Endodermal cell (in vitro differentiated cells): ENCODE measurements around the gene NT5C. TPM values are rescaled to one million over a fixed set of nuclear protein-coding genes. Genes with fewer than 3 reads are reported as not detected.
A peak's percentile ranks its signal among the peaks of the same experiment; 100 is the strongest.
"Not testable (repeated sequence)": the region's sequence is repeated elsewhere in the genome, so short reads cannot be mapped to it uniquely, and the experiment has no call there.

Experiments used
- DNase-seq: peaks from one replicate; pipeline ENCODE4 v3.0.0-alpha.2; 2017
- H3K27ac ChIP-seq: 2 replicates; pipeline ENCODE4 v1.5.1; 2013; ENCODE audit warnings: mild to moderate bottlenecking, low read depth, low read length, moderate library complexity
- H3K27me3 ChIP-seq: 2 replicates; pipeline ENCODE4 v1.6.1; 2013; ENCODE audit warnings: mild to moderate bottlenecking, low read length, moderate library complexity; ENCODE audit not compliant: insufficient read depth, control insufficient read depth, poor library complexity, severe bottlenecking
- H3K36me3 ChIP-seq: 2 replicates; pipeline ENCODE4 v1.7.0; 2013; ENCODE audit warnings: mild to moderate bottlenecking, low read length, moderate library complexity; ENCODE audit not compliant: control insufficient read depth, insufficient read depth
- H3K4me1 ChIP-seq: one replicate; pipeline ENCODE4 v1.7.0; 2013; ENCODE audit warnings: low read length; ENCODE audit not compliant: control insufficient read depth, insufficient read depth
- H3K4me3 ChIP-seq: 2 replicates; pipeline ENCODE4 v1.5.1; 2013; ENCODE audit warnings: mild to moderate bottlenecking, low read length, moderate library complexity
- H3K9ac ChIP-seq: 2 replicates; pipeline ENCODE4 v1.6.1; 2013; ENCODE audit warnings: mild to moderate bottlenecking, low read length, moderate library complexity; ENCODE audit not compliant: poor library complexity, severe bottlenecking; ENCODE audit errors: extremely low read depth
- H3K9me3 ChIP-seq: 2 replicates; pipeline ENCODE4 v1.6.1; 2013; ENCODE audit warnings: mild to moderate bottlenecking, low read length, moderate library complexity; ENCODE audit not compliant: control insufficient read depth
- H3K27ac Mint-ChIP-seq: 2 replicates; pipeline ENCODE4 v1.8.0; 2020; ENCODE audit warnings: mixed read lengths
- H3K27me3 Mint-ChIP-seq: 2 replicates; pipeline ENCODE4 v1.8.0; 2021; ENCODE audit warnings: mild to moderate bottlenecking, mixed read lengths; ENCODE audit not compliant: insufficient read depth
- H3K36me3 Mint-ChIP-seq: 2 replicates; pipeline ENCODE4 v1.8.0; 2020; ENCODE audit warnings: low read depth, mixed read lengths
- H3K4me1 Mint-ChIP-seq: 2 replicates; pipeline ENCODE4 v1.8.0; 2020; ENCODE audit warnings: mixed read lengths
- H3K4me3 Mint-ChIP-seq: 2 replicates; pipeline ENCODE4 v1.8.0; 2020; ENCODE audit warnings: mild to moderate bottlenecking, moderate library complexity, mixed read lengths
- H3K9me3 Mint-ChIP-seq: 2 replicates; pipeline ENCODE4 v1.8.0; 2020; ENCODE audit warnings: mild to moderate bottlenecking, mixed read lengths
- WGBS, 2 experiments: methylation state at CpG; one replicate each; pipeline versions ENCODE4 v1.1.5 to v1.1.7; 2013; ENCODE audit warnings: missing lambda C conversion rate in 2 of 2, mixed read lengths in 1 of 2; ENCODE audit not compliant: insufficient coverage in 1 of 2, insufficient read length in 1 of 2; 5-methylcytosine and 5-hydroxymethylcytosine counted together
- total RNA-seq, 2 donors: library from RNA; stranded (reverse); fragmentation: NEBNext Ultra II Directional in 1 of 2; extraction: Animal tissue kit (Norgen Biotek cat#: 25700) in 1 of 2; gene quantifications; 2 replicates in 1 of 2; 3 replicates in 1 of 2; pipeline ENCODE4 v1.2.1, GENCODE V29; 2021
- TF ChIP-seq, protein P1 (sequence below): fragments of 200-600 bp; sonication (generic); conservative IDR thresholded peaks from 2 replicates; pipeline ENCODE4 v1.5.0; 2021; ENCODE audit warnings: antibody characterized with exemption, mild to moderate bottlenecking

NT5C gene
- total RNA-seq, 2 donors from 2014 or later, result 69.1 to 80.3 TPM

DNA sequence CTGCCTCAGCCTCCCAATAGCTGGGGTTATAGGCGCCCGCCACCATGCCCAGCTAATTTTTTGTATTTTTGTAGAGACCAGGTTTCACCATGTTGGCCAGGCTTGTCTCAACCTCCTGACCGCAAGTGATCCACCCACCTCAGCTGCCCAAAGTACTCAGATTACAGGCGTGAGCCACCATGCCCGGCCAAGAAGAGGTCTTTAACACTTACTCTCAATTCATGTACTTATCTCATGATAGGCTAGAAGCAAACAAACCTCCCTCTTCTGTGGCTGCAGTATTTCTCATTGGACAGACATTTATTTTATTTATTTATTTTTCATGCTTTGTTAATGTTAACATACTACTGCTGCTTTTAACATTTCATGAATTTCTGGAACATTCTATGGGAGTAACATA, 7.0 kb upstream of the NT5C start:
- peaks cover 84% of the 10 kb centered on the region for H3K36me3 ChIP-seq
- TF ChIP-seq, protein P1, sequence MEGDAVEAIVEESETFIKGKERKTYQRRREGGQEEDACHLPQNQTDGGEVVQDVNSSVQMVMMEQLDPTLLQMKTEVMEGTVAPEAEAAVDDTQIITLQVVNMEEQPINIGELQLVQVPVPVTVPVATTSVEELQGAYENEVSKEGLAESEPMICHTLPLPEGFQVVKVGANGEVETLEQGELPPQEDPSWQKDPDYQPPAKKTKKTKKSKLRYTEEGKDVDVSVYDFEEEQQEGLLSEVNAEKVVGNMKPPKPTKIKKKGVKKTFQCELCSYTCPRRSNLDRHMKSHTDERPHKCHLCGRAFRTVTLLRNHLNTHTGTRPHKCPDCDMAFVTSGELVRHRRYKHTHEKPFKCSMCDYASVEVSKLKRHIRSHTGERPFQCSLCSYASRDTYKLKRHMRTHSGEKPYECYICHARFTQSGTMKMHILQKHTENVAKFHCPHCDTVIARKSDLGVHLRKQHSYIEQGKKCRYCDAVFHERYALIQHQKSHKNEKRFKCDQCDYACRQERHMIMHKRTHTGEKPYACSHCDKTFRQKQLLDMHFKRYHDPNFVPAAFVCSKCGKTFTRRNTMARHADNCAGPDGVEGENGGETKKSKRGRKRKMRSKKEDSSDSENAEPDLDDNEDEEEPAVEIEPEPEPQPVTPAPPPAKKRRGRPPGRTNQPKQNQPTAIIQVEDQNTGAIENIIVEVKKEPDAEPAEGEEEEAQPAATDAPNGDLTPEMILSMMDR, result no peak

DNA sequence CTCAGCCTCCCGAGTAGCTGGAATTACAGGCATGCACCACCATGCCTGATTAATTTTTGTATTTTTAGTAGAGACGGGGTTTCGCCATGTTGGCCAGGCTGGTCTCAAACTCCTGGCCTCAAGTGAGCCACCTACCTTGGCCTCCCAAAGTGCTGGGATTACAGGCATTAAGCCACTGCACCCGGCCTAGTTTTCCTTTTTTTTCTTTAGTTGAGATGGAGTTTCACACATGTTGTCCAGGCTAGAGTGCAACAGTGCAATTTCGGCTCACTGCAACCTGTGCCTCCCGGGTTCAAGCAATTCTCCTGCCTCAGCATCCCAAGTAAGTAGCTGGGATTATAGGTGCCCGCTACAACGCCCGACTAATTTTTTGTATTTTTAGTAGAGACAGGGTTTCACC, 6.2 kb upstream of the NT5C start:
- not testable (repeated sequence) for H3K4me1 Mint-ChIP-seq, H3K9ac ChIP-seq, H3K4me3 Mint-ChIP-seq, H3K27me3 Mint-ChIP-seq, H3K27ac Mint-ChIP-seq, H3K27ac ChIP-seq, H3K9me3 ChIP-seq, H3K4me3 ChIP-seq, DNase-seq, H3K27me3 ChIP-seq, H3K9me3 Mint-ChIP-seq, H3K4me1 ChIP-seq
- WGBS, 2 experiments, result 92 to 95% methylated on average over 8 to 9 of the region's 9 CpGs
- peaks cover 43% of the 10 kb centered on the region for H3K36me3 Mint-ChIP-seq
- H3K36me3 ChIP-seq, result peaks cover 76% of the 10 kb centered on the region

More for the DNA sequence above, 7.0 kb upstream of the NT5C start:
- WGBS, 2 experiments, result 90 to 97% methylated on average over 3 to 5 of the region's 5 CpGs
- Mint-ChIP-seq H3K36me3 (peaks cover 49% of the 10 kb centered on the region), H3K27me3 (no peaks in the 10 kb centered on the region), H3K9me3 (no peaks in the 10 kb centered on the region), H3K4me1 (no peaks in the 10 kb centered on the region), H3K27ac (no peak overlapping the region), H3K4me3 (no peak overlapping the region)
- Histone ChIP-seq H3K4me3 (no peak overlapping the region), H3K9ac (no peak overlapping the region), H3K27ac (no peak overlapping the region), H3K4me1 (no peaks in the 10 kb centered on the region), H3K27me3 (no peaks in the 10 kb centered on the region), H3K9me3 (no peaks in the 10 kb centered on the region)
- DNase-seq, result no peak

DNA sequence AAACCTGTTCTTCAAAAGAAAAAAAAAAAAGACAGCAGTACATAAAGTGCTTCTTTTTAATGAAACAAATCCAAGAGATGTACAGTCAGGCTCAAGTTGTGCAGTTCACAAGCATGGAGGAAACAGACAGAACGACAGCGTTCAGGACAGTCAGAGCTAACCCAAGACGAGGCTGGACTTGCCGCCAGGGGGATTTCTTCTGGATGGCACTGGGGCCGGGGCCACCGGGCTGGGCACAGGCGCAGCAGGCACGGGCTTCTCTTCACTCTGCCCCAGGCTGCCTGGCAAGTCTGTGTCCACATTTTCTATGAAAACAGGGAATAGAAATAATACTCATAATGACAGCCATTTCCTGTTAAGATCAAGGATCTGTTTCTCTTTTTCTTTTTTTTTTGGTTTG, 4.4 kb upstream of the NT5C start:
- no peak overlapping the region for H3K4me3 Mint-ChIP-seq
- Histone ChIP-seq H3K4me1 (no peaks in the 10 kb centered on the region), H3K9me3 (no peaks in the 10 kb centered on the region), H3K36me3 (peaks cover 61% of the 10 kb centered on the region), H3K27me3 (no peaks in the 10 kb centered on the region), H3K4me3 (no peak overlapping the region), H3K27ac (no peak overlapping the region), H3K9ac (no peak overlapping the region)
- 85 to 97% methylated on average over 5 to 8 of the region's 8 CpGs for WGBS, 2 experiments
- H3K4me1 Mint-ChIP-seq, result no peaks in the 10 kb centered on the region
- DNase-seq, result no peak
- TF ChIP-seq, protein P1, result no peak
- peak overlapping the region; percentile 6 for H3K27ac Mint-ChIP-seq
- no peaks in the 10 kb centered on the region for H3K9me3 Mint-ChIP-seq
- peaks cover 34% of the 10 kb centered on the region for H3K36me3 Mint-ChIP-seq
- no peaks in the 10 kb centered on the region for H3K27me3 Mint-ChIP-seq

DNA sequence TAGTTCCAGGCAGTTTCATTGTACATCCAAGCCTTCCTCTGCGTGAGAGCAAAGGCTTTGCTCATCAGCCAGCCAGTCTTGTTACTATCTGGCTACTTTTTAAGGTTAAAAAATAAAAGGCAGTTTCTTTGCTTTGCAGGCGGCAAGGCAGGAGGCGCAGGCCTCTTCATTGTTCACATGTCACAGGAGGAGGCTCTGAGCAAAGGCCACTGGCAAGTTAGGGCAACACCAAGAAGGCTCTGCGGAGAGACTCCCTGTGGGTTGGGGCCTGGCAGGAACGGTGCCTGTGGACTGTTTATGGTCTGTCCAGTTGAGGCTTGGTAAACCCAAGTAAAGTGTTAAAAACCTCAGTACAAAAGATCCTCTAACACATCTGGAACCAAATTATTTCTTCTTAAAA, 3.9 kb upstream of the NT5C start:
- no peak for DNase-seq
- H3K4me3 ChIP-seq, result no peak overlapping the region
- Mint-ChIP-seq H3K4me1 (peaks cover 2% of the 10 kb centered on the region), H3K9me3 (no peaks in the 10 kb centered on the region), H3K27ac (peak overlapping the region; percentile 6), H3K36me3 (peaks cover 31% of the 10 kb centered on the region), H3K27me3 (no peaks in the 10 kb centered on the region), H3K4me3 (no peak overlapping the region)
- TF ChIP-seq, protein P1, result no peak
- H3K9me3 ChIP-seq, result no peaks in the 10 kb centered on the region
- 78 to 90% methylated on average over 4 to 5 of the region's 5 CpGs for WGBS, 2 experiments
- no peaks in the 10 kb centered on the region for H3K27me3 ChIP-seq
- H3K27ac ChIP-seq, result no peak overlapping the region
- no peak overlapping the region for H3K9ac ChIP-seq
- H3K36me3 ChIP-seq, result peaks cover 56% of the 10 kb centered on the region
- H3K4me1 ChIP-seq, result peaks cover 2% of the 10 kb centered on the region

DNA sequence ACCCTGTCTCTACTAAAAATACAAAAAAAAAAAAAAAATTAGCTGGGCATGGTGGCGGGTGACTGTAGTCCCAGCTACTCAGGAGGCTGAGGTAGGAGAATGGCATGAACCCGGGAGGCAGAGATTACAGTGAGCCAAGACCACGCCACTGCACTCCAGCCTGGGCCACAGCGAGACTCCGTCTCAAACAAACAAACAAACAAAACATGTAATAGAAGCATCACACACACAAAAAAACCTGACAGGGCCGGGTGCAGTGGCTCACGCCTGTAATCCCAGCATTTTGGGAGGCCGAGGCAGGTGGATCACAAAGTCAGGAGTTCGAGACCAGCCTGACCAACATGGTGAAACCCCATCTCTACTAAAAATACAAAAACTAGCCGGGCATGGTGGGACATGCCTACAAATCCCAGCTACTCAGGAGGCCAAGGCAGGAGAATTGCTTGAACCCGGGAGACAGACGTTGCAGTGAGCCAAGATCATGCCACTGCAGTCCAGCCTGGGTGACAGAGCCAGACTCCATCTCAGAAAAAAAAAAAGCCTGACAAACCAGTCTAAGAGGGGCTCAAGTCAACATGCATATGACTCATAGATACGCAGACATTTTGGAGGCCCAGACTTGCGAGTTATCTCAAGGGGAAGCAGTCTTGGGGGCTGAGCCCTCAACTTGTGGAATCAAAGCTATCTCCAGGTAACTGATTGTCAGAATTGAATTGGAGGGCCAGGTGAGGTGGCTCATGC, 2.2 kb upstream of the NT5C start:
- H3K4me1 ChIP-seq, H3K9me3 ChIP-seq, H3K27me3 Mint-ChIP-seq, DNase-seq, H3K4me1 Mint-ChIP-seq, H3K27ac ChIP-seq, H3K9me3 Mint-ChIP-seq, H3K9ac ChIP-seq, H3K4me3 ChIP-seq, H3K27me3 ChIP-seq, H3K4me3 Mint-ChIP-seq: not testable (repeated sequence)
- peaks cover 55% of the 10 kb centered on the region for H3K36me3 ChIP-seq
- WGBS, 2 experiments, result 95 to 97% methylated on average over 7 to 14 of the region's 14 CpGs
- Mint-ChIP-seq H3K36me3 (peaks cover 30% of the 10 kb centered on the region), H3K27ac (peak overlapping the region; percentile 70)
